GM10847 (cell line): ENCODE data around the gene BRAT1.

Source experiments
- POLR2A ChIP-seq: IDR thresholded peaks from 2 replicates; pipeline ENCODE4 v1.6.1; 2011; ENCODE audit not compliant: insufficient read length; ENCODE audit errors: extremely low read depth

The BRAT1 gene

GRCh38 chr7:2572101-2572842, 16.9 kb upstream of the BRAT1 start:
- TF ChIP-seq POLR2A = no peak

- no peak for TF ChIP-seq POLR2A
Measured at GRCh38 chr7:2571409-2571808, 16.1 kb upstream of the BRAT1 start.

GRCh38 chr7:2570021-2570420, 14.7 kb upstream of the BRAT1 start:
- TF ChIP-seq POLR2A = no peak

DNA sequence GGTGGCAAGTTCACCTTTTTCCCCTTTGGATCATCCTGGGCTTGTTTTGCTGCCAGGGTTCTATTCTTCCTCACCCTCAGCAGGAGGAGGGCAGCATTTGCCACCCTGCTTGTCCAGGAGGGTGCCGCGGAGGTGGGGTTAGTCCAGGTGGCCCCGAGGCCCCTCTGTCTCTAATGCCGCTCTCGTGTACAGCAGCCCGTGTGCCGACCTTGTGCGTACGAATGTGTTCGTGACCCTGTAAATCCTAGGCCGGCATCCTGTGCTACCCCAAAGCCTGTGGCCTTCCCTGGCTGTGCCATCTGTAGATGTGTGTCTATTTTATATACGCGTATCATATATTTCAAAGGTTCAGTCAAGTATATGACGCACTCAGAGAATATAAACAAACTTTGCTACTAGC, 14.1 kb upstream of the BRAT1 start:
- no peak for TF ChIP-seq POLR2A

DNA sequence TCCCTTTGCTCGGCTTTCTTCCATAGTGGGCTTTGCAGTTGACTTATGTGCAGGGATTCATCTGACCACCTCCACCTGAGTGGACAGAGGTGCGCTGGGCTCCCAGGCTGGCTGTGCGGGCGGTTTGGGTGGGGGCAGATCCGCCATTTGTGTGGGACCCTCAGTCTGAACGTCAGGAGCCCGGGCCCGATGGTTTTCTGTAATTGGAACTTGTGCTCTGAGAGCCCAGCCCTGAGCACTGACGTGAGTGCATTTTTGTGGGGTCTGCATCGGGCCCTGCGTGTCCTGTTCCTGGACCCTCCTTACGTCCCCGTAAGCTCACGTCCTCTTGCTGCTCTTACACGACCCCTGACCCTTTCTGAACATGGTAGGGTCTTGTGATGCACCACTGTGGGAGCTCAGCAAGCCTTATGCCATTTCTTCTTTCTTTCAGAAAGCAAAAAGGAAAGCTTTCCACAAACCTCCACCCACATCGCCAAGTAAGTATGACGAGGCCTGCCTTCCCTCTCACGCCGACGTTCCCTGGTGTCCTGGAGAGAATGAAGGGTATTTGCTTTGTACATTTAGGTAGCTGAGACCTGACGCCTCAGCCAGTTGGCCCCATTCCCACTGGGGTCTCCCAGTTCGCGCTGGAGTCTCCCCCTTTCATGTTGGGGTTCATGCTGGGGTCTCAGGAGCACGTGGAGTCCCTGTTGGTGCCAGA, 13.3 kb upstream of the BRAT1 start:
- TF ChIP-seq POLR2A = no peak

DNA sequence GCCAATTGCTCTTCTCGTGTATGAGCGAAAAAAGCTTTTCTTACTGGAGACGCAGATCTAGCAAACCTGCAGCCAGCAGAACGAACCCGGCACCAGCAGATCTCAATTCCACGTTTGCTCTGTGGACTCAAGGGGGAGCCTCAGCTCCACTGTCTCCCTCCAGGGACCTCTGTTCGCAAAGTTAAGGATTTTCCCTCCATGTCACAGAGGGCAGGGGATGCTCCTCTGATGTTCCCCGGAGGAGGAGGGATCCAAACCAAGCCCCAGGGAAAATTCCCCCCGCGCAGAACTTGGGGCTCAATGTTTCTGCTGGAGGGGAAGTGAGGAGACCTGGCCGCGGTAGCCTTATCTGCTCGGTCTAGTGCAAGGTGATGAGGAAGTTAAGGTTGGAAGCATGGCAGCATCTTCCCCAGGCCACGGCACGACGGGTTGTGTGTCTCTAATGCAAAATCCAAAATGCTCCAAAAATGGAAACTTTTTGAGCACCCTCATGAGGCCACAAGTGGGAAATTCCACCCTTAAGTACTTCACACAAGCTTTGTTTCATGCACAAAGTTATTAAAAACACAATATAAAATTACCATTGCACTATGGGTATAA, 12.5 kb upstream of the BRAT1 start:
- no peak for TF ChIP-seq POLR2A

- TF ChIP-seq POLR2A = no peak
Measured at GRCh38 chr7:2566890-2567678, 11.8 kb upstream of the BRAT1 start.

DNA sequence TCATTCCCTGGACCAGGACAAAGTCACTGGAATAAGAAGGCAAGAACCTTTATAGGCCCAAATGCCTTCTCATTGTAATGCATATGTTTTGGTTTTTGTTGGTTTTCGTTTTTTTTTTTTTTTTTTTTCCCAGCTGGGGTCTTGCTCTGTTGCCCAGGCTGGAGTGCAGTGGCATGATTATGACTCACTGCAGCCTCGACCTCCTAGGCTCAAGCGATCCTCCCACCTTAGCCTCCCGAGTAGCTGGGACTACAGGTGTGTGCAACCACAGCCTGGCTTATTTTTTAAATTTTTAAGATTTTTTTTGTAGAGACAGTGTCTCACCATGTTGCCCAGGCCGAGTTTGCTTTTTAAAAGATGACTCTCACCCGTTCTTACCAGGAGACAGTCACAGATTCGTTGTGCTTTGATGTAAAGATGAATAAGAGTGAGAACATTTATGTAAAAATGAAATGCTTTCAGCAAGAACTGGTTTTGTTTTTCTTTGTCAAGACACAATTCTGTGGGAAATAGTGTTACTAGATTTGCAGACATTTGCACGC, 11.1 kb upstream of the BRAT1 start:
- TF ChIP-seq POLR2A = no peak

DNA sequence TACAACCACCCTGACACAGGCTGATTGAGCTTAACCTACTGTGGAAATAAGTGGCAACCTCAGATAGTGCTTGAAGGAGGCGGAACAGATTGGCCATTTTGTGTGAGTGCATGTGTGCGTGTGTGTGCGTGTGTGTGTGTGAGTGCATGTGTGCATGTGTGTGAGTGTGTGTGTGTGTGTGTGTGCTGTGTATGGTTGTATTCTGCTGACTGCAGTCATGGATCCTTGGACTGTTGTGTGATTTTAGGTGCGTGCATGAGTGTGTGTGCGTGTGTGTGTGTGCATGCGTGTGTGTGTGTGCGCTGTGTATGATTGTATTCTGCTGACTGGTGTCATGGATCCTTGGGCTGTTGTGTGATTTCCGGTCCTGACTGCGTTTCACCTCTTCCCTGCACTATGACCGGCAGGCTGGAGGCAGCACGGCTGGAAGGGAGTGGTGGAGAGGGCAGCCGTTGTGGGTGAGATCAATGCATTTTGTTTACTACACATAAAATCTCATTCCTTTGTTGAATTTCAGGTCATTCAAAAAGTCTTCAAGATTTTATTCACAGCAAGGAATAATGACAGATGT, 9.7 kb upstream of the BRAT1 start:
- TF ChIP-seq POLR2A = no peak

DNA sequence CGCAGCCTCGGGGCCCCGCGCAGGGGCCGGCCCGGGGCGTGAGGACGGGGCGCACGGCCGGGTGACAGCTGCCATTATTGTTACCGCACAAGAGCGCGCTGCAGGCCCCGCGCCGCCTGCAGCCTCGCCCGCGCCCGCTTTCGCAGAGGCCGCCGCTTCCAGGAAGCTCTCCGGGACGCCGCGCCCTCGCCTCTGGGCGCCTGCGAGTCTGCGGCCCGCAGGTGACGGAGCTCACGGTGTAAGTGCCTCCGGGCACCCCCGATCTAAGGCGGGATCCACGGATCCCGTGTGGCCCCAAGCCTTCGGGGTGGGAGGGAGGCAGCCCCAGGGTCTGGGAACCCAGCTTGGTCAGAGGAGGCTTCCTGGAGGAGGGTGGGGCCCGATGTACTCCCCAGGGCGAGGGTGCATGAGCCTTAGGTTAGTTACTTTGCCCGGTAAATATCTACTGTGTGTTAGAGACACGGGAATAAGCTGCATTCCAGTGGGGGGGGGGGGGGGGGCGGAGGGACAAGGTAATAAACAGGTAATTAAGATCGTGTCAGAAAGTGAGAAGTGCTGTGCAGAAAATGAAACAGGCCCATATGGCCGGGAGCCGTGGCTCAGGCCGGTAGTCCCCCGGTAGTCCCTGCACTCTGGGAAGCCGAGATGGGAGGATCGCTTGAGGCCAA, 4.1 kb upstream of the BRAT1 start:
- TF ChIP-seq POLR2A = no peak

GRCh38 chr7:2558629-2559282, 3.4 kb upstream of the BRAT1 start, which contains the start of gene IQCE:
Gene IQCE (plus strand): TSS chr7:2558979. CDS start chr7:2559182, 203 bp downstream.
- no peak for TF ChIP-seq POLR2A

DNA sequence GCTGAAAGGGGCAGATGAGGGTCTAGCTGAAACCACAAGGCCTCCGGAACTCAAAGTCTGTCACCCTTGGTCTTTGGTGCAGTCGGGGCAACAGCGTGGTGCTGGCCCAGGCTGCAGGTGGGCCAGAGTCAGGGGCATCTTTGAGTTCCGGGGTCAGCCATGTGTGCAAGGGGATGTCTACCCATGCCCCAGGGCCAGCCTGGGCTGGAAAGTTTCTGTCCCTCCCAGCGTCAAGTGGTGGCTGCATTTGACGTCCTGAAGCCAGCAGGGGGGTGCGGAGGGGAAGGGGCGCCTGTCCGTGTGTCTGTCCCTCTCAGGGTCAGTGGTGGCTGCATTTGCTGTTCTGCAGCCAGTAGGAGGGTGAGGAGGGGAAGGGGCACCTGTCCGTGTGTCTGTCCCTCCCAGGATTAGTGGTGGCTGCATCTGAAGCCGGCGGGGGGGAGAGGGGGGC, 638 bp downstream of the BRAT1 start:
- no peak for TF ChIP-seq POLR2A

DNA sequence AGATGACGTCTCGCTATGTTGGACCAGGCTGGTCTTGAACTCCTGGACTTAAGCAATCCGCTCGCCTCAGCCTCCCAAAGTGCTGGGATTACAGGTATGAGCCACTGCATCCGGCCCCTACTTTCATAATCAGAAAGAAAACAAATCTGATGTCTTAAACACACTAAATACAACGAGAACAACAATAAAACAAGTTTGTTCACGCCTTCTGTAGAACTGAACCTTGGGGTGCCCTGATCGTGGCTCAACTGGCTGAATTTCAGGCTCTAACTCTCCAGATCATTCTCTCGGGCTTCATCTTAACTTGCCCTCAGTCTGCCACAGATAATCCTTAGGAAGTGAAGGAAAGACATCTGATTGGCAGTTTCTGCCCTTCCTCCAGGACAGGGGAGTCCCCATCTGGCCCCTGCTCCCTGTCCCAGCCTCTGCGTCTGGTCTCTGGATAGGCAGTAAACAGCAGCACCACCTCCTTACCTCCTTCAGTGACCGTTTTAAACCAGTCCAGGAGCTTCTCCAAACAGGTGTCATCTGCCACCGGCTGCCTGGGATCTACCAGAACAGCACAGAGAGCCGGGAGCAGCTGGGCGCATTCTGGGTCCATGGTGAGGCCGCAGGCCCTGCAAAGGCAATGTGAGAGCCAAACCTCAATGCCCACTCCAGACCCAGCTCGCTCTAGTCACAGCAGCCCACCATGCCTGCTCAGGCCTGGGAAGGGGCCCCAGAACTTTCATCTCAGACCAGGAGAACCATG, 1.3 kb downstream of the BRAT1 start:
- TF ChIP-seq POLR2A = no peak

- TF ChIP-seq POLR2A = no peak
Measured at GRCh38 chr7:2553108-2553507, 2.2 kb downstream of the BRAT1 start.
